Tibial artery (tissue), 4 donors: Measurements from ENCODE around the gene IRX3.

Source experiments
- DNase-seq, 2 donors: peaks; one replicate each; pipeline ENCODE4 v3.0.0-alpha.2; 2019
- H3K27ac ChIP-seq, 2 donors: fragments of 200-600 bp; sonication (generic) in 1 of 2; 1 replicate in 1 of 2; 2 replicates in 1 of 2; pipeline ENCODE4 v1.5.1; 2018 to 2019; ENCODE audit warnings: mild to moderate bottlenecking in 1 of 2
- H3K27me3 ChIP-seq, 2 donors: fragments of 200-600 bp; sonication (generic) in 1 of 2; one replicate each; pipeline versions ENCODE4 v1.5.1 to v1.6.0; 2016 to 2019
- H3K36me3 ChIP-seq, 3 donors: fragments of 200-600 bp; sonication (generic) in 2 of 3; one replicate each; pipeline ENCODE4 v1.5.1; 2016 to 2019; ENCODE audit warnings: mild to moderate bottlenecking in 2 of 3
- H3K4me1 ChIP-seq, 4 donors: fragments of 200-600 bp; sonication (generic) in 2 of 4; 1 replicate in 3 of 4; 2 replicates in 1 of 4; pipeline ENCODE4 v1.5.1; 2016 to 2019
- H3K4me3 ChIP-seq, 2 donors: fragments of 200-600 bp; sonication (generic) in 1 of 2; 1 replicate in 1 of 2; 2 replicates in 1 of 2; pipeline ENCODE4 v1.5.1; 2018 to 2019; ENCODE audit warnings: mild to moderate bottlenecking in 2 of 2
- H3K9me3 ChIP-seq, 3 donors: fragments of 200-600 bp; sonication (generic) in 1 of 3; one replicate each; pipeline ENCODE4 v1.5.1; 2016 to 2019
- CTCF ChIP-seq, 2 experiments: fragments of 200-600 bp in 1 of 2; fragments of 450-650 bp in 1 of 2; IDR thresholded peaks; one replicate each; pipeline ENCODE4 v1.5.1; 2017 to 2019; ENCODE audit warnings: antibody characterized with exemption in 2 of 2, mild to moderate bottlenecking in 1 of 2, moderate library complexity in 1 of 2
- intact Hi-C: fragments of 100-400 bp; cut with DNase I; formaldehyde crosslinking; loops from one replicate; pipeline ENCODE4 v1.15.0; 2023; ENCODE audit warnings: low total_unique reads

Gene IRX3

DNA sequence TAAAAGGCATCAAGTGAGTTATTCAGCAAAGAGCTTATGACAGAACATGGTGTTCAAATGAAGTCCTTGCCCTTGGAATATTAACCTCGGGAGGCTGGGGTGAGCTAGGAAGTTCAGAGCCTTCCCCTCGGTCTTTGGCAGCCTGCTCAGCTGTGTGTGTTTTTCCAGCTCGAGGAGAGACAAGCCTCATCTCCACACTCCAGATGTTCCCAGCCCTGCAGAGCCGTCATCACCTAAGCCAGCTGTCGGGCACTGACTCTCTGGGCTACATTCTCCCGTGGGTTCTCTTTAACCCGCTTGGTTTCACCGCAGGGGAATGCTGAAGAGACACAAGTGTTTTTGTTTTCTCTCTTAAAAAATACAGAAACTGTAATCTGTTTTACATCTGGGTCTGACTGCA is 47.1 kb downstream of the IRX3 start:
- intact Hi-C loops = no loop called here
- peaks cover 0 to 23% (median 18%) of the 10 kb centered on the region in 4 donors for H3K4me1 ChIP-seq
- no peaks in the 10 kb centered on the region for H3K9me3 ChIP-seq
- no peak for TF ChIP-seq CTCF (IDR thresholded peaks at IDR 0.05)
- H3K27me3 ChIP-seq = no peaks in the 10 kb centered on the region
- no peaks in the 10 kb centered on the region for H3K36me3 ChIP-seq
- DNase-seq = peak in 1 of 2 donors; percentile 31
- H3K4me3 ChIP-seq = no peak overlapping the region
- H3K27ac ChIP-seq = peak overlapping the region; percentile 13 to 59

DNA sequence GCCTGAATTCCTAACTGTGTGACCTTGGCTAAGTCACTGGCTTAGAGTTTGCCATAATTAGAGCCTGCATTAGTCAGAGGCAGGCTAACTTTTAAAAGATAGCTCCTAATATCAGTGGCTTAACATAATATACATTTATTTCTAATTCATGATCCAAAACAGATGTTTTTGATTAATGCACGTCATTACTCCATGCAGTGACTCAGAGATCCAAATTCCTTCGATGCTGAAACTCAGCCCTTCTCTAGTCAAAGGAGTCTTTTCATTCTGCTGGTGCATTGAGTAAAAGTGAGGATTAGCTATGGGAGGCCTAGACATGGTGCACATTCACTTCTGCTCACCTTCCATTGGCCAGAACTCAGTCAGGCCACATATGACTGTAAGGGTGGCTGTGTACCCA is 49.8 kb downstream of the IRX3 start:
- intact Hi-C loops = no loop called here

DNA sequence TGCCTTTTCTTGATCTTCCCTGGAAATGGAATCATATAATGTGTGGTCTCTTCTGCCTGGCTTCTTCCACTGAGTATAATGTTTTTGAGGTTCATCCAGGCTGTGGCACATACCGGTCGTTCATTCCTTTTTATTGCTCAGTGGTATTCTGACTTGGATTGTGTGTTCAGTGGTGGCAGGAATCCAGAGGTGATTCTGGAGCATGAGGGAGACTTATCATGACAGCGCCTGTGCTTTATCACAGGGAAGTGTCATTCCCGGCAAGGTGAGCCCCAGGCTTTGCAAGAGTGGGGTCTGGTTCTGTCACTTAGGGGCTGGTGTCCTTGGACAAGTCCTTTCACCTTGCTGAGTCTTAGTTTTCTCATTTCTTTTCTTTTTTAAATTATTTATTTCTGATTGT is 53.0 kb downstream of the IRX3 start:
- no peak for TF ChIP-seq CTCF (IDR thresholded peaks at IDR 0.05)
- Histone ChIP-seq H3K36me3 (no peaks in the 10 kb centered on the region), H3K27me3 (no peaks in the 10 kb centered on the region), H3K4me1 (no peaks in the 10 kb centered on the region), H3K27ac (no peak overlapping the region), H3K9me3 (no peaks in the 10 kb centered on the region), H3K4me3 (no peak overlapping the region)
- intact Hi-C loops = no loop called here
- no peak for DNase-seq

More for the DNA sequence above, 49.8 kb downstream of the IRX3 start:
- Histone ChIP-seq H3K36me3 (no peaks in the 10 kb centered on the region), H3K4me1 (peaks cover 0 to 23% (median 18%) of the 10 kb centered on the region in 4 donors), H3K27me3 (no peaks in the 10 kb centered on the region), H3K27ac (no peak overlapping the region), H3K9me3 (no peaks in the 10 kb centered on the region), H3K4me3 (no peak overlapping the region)
- no peak for TF ChIP-seq CTCF (IDR thresholded peaks at IDR 0.05)
- DNase-seq = no peak
